Muscle of back (tissue), 11 donors: Measurements from ENCODE around the gene IL17REL. TPM values are rescaled to one million over a fixed set of nuclear protein-coding genes. Genes with fewer than 3 reads are reported as not detected.

Source experiments
- DNase-seq, 3 donors: peaks; one replicate each; pipeline versions ENCODE4 v3.0.0 to v3.0.0-alpha.2; 2013
- polyA plus RNA-seq, 10 donors: library from polyadenylated mRNA; unstranded; fragments of 120-200 nt; gene quantifications; one replicate each; pipeline ENCODE4 v1.2.1, GENCODE V29; 2013; ENCODE audit not compliant: insufficient read length in 10 of 10

IL17REL gene
- polyA plus RNA-seq, 10 donors = 0.08 TPM; not detected in 9

DNA sequence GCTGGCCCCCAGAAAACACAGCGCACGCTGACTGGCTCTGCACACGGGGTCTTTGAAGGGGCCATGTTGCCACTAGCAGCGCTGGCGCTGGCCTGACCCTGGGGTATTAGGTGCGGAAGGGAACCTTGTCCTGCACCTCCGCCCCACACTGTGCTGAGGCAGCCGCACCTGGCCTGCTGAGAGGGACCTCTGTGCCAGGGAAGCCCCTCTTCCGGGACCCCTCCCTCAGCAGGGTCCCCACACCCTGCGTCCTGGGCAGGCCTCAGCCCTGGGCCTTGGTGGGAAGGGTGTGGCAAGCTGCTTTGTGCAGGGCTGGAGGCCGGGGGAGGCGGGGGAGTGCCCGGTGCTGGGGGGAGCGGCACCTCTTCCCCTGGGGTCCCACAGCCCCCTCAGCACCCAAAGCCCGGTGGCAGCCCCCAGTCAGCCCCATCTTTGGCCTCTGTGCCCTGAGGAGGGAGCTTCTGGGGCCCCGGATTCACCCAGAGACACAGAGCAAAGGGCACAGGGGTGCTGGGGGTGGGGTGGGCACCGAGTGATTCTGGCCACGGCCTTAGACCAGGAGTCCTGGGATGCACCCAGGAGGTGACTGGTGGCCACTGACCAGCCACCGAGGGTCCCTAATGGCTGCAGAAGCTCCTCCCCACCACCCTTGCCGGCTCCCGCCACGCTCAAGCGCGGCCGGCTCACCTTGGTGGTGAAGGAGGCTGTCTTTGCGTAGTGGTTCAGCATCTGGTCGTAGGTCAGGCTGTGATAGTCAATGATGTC, 34.1 kb upstream of the IL17REL start:
- no peak for DNase-seq

DNA sequence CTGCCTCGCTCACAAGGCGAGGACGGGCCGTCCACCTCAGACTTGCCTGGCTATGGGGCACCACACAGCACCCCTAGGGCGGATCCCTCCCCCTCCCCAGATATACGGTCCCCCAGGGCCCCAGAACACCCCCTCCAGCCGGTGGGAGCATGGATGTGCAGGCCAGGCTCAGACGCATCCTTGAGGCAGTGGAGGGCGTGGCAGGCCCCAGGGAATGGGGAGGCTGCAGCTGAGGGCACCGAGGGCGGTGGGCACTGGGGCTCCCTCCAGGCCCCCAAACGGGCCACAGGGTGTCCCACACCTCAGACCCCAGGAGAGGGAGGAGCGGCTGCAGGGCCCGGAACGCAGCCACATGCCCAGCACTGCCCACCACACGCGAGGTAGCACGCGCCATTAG, 33.5 kb upstream of the IL17REL start:
- DNase-seq = no peak

DNA sequence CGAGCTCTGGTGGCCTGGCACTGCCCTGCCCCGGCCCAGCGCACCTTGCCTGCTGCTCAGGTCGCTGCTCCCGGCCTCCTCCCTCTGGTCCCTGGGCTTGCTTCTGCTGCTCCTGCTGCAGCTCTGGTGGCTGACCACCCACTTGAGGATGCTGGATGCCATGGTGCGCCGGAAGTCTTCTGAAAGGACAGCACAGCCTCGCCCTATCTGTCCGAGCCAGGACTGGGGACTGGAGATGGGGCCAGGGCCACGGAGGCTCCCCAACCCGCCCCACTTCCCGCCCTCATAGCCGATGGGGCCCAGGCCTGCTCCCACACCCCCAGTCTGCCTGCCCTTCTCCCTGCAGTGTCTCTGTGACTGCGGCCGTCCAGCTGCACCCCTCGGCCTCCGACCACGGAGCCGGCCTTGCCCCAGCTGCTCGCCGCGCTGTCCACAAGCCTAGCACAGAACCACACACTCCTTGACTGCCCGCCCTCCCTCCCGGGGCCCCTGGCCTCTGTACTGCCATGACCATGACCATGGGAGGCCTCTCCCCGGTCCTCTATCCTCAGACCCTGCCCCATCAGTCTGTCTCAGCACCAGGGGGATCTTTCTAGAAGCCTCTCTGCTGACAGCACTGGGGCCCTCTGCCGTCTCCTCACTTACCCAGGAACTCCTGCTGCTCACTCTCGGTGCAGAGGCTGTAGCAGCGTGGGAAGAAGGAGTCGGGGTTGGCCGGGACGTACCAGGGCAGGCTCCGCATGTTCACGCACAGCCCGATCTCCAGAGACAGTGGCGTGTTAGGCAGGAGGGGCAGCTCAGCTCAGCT, 32.9 kb upstream of the IL17REL start:
- no peak for DNase-seq

DNA sequence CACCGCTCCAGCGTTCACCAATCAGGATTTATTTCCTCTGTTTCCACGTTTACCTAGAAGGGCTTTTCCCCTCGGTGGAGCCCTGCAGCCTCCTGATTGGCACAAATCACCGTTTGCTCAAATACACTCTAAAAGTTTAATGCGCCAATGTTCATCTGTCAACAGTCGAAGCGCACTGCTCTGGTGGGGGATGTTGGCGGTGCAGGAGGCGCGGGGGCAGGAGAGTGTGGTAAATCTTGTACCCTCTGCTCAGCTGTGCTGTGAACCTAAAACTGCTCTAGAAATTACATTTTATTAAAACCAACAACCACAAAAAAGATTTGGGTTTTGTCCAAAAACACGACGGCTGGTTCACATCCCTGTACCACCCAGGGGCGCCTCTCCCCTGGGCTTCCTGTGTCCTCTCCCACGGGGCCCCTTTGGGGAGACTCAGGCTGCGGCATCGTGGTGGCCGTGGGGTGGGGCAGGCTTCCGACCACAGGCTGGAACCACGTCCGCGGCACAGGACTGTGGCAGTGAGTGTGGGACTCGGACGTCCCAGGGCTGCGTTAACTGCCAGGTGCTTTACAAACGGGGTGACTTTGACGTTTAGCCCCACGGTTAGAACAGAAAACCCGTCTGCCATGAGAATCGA, 32.0 kb upstream of the IL17REL start:
- no peak for DNase-seq

DNA sequence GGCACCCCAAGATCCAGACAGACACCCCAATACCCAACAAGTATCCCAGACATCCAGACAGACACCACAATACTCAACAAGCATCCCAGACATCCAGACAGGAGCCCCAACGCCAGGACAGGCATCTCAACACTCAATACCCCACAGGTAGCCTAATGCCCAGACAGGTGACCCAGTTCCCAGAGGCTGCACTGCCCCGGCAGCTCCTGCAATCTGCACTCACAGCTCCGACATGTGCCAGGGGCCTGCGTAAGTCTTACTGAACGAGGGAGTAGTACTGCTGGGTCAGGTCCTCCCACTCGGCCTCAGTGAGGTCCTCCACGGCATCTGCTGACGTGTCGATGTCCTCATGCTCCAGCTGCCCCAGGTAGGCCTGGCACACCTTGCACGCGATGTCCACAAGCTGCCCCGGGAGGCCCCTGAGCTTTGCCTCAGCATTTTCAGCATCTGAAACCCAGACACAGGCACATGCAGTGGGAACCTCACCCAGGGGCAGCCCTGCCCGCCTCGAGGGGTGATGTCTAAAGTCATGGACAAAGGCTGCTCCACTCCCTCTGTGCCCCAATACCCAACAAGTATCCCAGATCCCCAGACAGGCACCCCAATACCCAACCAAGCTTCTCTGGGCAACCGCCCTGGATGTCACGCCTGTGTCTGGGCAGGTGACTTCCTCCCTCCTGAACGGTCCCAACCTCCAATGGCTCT, 28.9 kb upstream of the IL17REL start:
- DNase-seq = no peak

DNA sequence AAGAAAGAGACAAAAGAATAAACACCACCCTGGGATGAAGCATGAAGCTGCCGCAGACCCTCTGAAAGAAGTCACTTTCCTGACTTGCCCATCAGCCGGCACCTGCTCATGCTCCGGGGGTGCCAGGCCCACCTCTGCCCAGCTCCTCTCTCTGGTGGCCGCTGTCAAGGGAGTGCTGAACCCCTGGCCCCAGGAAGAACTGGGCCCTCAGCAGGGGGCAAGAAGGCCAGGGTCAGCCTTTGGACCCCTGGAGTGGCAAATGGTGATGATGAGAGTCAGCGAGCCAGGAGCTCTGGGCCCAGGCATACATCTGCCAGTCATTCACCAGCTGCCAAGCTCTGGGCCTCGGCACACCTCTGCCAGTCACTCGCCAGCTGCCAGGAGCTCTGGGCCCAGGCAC, 28.2 kb upstream of the IL17REL start:
- no peak for DNase-seq

DNA sequence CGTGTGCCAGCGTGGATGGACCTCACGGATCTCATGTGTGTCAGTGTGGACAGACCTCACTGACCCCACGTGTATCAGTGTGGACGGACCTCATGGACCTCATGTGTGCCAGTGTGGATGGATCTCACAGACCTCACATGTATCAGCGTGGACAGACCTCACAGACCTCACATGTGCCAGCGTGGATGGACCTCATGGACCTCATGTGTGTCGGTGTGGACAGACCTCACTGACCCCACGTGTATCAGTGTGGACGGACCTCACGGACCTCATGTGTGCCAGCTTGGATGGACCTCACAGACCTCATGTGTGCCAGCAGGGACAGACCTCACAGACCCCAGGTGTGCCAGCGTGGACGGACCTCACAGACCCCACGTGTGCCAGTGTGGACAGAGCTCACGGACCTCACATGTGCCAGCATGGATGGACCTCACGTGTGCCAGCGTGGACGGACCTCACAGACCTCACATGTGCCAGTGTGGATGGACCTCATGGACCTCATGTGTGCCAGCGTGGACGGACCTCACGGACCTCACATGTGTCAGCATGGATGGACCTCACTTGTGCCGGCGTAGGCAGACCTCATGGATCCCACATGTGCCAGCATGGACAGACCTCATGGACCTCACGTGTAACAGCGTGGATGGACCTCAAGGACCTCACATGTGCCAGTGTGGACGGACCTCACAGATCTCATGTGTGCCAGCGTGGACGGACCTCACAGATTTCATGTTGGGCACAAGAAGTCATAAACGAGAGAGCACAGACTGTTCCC, 27.3 kb upstream of the IL17REL start:
- no peak for DNase-seq

DNA sequence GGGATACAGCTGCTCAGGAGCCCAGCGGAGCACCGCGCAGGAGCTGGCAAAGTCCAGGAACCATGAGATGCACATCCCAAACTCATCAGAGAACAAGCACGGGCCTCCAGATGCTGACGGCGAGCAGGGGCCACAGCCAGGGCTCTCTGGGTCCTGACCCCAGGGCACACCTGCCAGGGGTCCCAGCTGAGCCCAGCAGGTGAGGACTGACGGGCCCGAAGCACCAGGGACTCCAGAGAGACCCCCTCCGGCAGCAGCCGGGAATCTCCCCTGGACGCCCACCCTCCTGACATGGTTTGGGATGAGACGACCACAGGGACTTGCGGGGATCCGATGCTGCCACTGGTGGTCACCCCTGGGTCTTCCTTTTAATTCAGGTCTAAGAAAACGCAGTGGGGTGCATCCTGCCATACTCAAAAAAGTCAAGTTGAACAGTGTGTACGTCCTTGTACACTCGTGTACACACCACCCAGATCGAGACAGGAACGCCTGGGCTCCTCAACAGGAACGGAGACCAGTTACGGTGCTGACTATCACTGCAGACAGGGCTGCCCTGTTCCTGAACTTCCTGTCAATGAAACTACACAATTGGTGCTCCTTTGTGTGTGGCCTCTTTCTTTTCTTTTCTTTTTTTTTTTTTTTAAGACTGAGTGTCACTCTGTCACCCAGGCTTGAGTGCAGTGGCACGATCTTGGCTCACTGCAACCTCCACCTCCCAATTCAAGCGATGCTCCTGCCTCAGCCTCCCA, 23.6 kb upstream of the IL17REL start:
- DNase-seq = no peak

DNA sequence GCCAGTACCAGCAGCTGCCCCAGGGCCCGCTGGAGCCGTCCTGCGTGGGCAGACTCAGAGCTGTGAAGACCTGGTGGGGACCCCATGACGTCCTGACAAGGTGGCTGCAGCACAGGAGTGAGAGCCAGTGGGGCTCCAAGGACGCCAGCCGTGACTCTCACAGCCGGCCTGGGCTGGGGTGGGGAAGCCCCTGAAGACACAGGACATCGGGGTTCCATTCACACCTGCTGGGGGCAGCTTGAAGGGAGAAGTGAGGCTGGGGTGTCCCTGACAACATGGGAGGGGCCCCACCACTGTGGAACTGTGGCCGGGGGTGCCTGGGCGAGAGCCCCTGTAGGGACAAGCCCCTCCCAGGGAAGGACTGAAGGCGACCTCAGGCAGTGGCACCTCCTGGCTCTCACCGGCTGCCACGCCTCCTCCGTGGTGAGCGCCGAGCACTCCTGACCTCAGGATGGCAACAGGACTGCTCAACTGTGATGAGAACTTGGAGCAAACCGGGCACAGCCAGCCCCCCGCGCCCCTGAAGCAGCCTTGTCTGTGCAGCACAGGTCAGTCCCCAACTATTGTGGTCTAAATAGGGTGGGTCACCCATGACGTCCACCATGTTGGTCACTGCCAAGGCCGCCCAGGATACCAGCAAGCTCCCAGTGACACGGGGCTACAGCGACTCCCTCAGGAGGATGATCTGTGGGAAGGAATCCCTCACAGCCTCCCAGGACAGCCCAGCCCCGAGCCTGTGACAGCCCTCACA, 22.7 kb upstream of the IL17REL start:
- DNase-seq = no peak

DNA sequence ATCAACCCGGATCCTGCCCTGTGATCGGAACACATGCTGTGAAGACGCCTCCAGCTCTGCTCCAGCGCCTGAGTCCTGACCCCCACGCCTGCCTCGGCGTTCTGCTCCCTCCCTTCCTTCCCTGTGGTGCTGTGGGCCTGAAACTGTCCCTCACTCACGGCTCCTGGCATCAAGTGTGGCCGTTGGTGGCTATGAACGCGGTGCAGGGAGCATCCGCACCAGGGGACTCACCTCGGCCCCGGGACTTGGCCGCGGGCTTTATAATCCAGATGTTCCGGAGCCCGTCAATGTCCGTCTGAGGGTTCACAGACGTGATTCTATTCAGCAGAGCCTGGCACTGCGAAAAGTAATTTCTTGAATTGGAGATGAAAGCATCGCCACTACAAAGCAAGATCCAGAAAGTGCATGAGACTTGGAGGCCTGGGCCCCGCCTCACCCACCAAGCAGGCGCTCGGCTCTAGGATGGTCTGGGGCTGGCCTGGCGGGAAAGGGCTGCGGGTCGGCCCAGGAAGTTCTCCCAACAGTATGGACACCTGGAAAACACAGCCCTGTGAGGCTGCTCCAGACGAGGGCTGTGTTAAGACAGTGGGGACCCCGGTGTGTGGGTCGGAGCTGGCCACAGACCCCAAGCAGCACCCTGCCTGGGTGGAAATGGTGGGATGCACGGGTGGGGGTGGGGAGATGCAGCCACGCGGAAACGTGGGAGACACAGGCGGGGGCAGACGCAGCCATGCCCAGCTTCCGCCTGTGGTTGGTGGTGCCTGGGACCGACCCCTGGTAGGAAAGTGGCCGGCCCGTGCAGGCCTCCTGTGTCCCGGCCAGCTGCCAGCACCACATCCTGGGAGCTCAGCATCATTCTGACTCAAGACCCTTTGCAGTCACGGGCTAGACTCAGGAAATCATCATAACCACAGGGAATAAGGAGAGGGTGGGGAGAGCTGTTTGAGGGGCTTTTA, 21.8 kb upstream of the IL17REL start:
- DNase-seq = no peak

DNA sequence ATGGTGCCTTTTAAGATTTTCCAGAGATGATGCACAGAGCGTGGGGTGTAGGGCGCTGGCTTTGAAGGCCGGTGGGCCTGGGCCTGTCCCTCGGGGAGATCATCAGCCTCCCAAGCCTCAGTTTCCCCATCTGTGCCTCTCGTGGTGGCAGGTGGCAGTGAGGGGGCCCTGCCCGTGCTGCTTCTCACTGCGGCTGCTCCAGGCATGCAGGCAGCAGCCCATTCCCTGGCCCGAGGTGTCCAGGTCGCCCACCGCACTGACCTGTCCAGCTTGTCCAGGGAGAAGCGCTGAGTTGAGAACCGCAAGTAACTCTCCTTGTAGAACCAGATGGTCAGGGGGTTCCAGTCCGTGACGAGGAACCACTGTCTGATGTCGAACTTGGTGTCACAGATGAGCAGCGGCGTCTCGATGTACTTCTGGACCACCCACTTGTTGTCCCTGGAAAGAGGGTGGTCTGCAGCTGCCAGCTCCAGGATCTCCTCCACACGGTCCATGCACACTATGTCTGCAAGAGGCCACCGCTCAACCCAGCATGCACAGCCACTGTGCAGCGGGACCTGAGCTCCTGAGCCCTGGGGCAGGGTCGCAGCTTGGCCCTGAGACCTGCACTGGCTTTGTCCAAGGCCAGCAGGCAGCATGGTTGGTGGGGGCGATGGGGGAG, 20.5 kb upstream of the IL17REL start:
- no peak for DNase-seq

DNA sequence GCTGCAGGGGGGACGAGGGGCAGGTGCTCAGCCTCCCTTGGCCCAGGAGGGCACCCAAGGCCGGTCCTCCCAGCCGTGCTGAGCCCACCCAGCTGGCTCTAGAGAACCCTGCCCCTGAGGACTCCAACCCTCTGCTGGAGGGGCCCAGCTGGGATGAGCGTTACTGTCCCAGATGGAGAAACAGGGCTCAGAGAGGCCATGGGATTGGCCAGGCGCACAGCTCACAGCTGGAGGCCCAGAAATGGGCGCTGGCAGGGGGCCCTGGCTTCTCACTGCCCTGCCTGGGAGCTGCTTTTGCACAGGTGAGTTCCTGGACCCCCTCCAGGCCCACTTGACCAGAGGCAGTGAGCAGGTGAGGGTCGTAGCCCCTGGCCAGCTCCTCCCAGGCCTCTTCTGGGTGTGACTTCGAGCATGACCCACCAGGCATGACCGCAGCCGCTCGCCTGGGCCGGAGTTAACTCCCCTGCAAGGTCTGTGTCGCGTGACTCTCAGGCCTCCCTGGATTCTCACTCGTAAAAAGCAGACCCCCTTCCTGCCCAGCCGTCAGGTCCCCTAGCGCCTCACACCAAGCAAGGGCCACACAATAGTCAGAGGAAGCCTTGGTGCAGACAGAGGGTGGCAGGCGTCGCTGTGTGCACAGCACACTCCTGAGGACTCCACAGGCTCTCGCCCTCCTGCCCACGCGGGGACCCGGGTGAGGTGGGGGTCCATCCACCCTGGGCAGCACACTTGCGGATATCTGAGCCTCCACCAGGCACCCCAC, 19.7 kb upstream of the IL17REL start:
- DNase-seq = no peak

DNA sequence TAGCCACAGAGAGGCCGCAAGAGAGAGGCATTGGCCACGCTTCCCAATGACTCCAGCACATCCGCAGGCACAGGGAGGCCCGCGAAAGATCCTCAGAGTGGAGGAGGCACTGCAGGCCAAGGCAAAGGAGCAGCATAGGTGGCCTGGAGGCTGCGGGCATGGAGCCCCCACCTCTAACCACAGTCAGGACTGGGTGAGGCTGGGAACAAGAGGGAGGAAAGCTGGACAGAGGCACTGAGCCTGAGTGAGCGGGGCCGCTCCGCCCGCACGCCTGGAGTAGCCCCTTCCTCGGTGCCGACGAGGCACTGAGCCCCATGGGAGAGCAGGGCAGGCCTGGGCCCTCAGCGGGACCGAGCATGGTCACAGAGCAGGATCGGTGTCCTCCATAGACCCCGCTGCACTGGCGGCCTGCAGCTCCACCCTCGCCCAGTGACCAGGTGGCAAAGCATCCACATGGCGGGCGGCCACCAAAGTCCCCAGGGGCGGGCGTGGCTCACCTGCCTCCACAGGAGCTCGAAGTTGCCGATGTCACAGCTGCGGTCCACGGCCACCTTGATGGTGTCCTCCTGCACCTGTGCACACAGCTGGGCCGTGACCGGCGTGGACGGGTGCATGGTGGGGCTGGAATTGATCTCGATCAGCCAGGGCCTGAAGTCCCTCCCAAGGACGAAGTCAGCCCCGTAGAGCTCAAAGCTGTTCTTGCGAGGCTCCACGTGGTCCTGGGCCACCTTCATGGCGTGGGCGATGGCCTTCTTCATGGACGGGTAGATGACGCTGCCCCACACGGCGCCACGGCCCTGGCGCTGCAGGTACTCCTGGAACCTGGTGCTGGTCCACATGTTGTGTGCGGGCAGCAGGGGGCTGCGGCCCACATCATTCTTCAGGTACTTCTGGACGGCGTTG, 18.9 kb upstream of the IL17REL start:
- DNase-seq = no peak

DNA sequence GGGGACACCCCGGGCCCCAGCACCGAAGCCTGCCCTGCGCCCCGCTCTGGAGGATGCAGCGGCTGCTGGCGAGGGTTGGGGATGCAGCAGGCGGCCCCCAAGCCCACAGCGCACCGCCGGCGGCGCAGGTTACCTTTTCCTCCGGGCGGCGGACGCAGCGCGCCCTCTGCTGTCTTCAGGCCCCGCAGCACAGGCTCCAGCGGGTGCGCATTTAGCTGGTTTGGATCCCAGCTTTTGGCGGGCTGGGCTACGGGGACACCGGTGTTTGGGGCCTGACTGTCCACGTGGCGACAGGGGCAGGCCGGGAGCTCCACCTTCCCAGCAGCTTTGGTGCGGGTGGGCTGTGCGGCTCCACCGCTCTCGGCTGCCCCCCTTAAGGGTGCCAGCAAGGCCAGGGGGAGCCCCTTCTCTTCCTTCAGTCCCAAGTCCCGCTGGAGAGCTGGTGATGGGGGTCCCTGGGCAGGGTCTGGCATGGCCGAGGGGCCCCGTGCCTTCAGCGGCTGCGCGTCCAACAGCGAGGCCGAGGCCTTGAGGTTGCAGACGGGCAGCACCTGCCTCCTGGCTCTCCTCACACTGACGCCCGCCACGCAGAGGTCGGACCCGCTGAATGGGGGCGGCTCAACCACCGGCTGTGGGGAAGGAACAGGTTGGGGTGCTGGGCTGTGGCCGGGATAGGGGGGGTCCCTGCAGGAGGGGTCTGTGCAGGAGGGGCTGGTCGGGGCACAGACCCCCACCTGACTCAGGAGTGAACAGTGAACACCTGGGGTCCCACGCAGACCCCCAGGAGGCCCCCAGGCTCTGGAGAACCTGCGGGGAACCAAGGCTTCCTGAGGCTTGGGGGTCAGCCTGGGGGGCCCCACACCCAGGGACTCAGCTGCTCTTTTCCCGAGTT, 18.0 kb upstream of the IL17REL start:
- peak; percentile 14 to 71 (median 53) for DNase-seq
